ENCODE results near the gene GALNT16.

DNA sequence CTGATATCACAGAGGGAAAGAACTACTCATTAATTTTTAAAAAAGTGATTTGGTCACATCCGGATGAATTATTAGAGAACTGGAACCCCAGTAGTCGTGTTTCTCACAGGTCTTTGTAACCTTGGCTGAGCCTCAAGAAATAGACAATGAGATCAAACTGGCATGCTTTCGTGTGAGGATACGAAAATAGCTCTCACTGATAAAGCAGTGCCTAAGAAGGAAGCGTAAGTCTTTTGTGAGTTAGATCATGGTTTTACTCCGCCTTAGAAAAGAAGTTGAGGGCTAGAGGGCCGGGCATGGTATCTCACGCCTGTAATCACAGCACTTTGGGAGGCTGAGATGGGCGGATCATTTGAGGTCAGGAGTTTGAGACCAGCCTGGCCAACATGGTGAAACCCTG, 33.8 kb upstream of the GALNT16 start:
- TF ChIP-seq POLR2A (IDR thresholded peaks at IDR 0.05) (no peak), CTCF (IDR thresholded peaks at IDR 0.05) (no peak), EP300 (IDR thresholded peaks at IDR 0.05) (no peak), POLR2AphosphoS5 (IDR thresholded peaks at IDR 0.05) (no peak)

All from suprapubic skin (tissue), 4 donors.